22Rv1 (cell line): ENCODE data around the gene STXBP5.

Source experiments
- ZFX ChIP-seq: fragments of 450-650 bp; IDR thresholded peaks from 2 replicates; pipeline ENCODE4 v1.6.1; 2017; ENCODE audit warnings: antibody characterized with exemption, borderline replicate concordance
- TF ChIP-seq, protein P1 (sequence below): fragments of 450-650 bp; IDR thresholded peaks from 2 replicates; pipeline ENCODE4 v1.5.1; 2017; ENCODE audit warnings: mild to moderate bottlenecking

DNA sequence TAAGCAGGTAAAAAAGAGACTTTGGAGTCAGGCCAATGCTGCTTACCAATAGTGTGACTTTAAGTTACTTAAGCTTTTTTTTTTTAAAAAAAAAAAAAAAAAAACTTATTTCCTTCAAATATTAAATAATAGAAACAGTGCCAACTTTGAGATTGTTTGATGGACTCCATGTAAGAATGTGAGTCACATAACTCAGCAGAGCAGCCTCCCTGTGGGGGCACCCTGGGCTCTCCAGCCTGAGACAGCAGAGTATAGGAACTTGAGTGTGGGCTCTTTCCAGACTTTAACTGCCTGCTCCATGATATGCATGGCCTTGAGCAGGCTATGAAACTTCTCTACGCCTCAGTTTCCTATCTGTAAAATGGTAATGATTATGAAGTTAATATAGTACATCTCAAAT, 190.9 kb downstream of the STXBP5 start:
- TF ChIP-seq, protein P1, sequence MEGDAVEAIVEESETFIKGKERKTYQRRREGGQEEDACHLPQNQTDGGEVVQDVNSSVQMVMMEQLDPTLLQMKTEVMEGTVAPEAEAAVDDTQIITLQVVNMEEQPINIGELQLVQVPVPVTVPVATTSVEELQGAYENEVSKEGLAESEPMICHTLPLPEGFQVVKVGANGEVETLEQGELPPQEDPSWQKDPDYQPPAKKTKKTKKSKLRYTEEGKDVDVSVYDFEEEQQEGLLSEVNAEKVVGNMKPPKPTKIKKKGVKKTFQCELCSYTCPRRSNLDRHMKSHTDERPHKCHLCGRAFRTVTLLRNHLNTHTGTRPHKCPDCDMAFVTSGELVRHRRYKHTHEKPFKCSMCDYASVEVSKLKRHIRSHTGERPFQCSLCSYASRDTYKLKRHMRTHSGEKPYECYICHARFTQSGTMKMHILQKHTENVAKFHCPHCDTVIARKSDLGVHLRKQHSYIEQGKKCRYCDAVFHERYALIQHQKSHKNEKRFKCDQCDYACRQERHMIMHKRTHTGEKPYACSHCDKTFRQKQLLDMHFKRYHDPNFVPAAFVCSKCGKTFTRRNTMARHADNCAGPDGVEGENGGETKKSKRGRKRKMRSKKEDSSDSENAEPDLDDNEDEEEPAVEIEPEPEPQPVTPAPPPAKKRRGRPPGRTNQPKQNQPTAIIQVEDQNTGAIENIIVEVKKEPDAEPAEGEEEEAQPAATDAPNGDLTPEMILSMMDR, result no peak
- no peak for TF ChIP-seq ZFX
